Loucy (cell line): Measurements from ENCODE around the gene EN2.

Source experiments
- H2AFZ ChIP-seq: fragments of 200-600 bp; sonication (generic); 2 replicates; pipeline ENCODE4 v1.6.0; 2016; ENCODE audit warnings: antibody characterized with exemption, mild to moderate bottlenecking, low read length, moderate library complexity
- H3F3A ChIP-seq: fragments of 200-600 bp; 2 replicates; pipeline ENCODE4 v1.6.0; 2016; ENCODE audit warnings: antibody characterized with exemption, low read depth, mild to moderate bottlenecking
- H3K27me3 ChIP-seq: fragments of 200-600 bp; sonication (generic); 2 replicates; pipeline ENCODE4 v1.6.1; 2014; ENCODE audit warnings: low read length, mild to moderate bottlenecking; ENCODE audit not compliant: insufficient read depth, poor library complexity, severe bottlenecking
- H3K36me3 ChIP-seq: fragments of 200-600 bp; sonication (generic); 2 replicates; pipeline ENCODE4 v1.6.1; 2016; ENCODE audit warnings: low read length; ENCODE audit not compliant: insufficient read depth
- H3K4me1 ChIP-seq: fragments of 200-600 bp; sonication (generic); 2 replicates; pipeline ENCODE4 v1.5.1; 2014; ENCODE audit warnings: low read length, mild to moderate bottlenecking; ENCODE audit not compliant: insufficient read depth, poor library complexity, severe bottlenecking
- H3K4me2 ChIP-seq: fragments of 200-600 bp; sonication (generic); 2 replicates; pipeline ENCODE4 v1.6.0; 2014; ENCODE audit warnings: antibody characterized with exemption, low read length, low read depth, mild to moderate bottlenecking; ENCODE audit not compliant: poor library complexity, severe bottlenecking
- H3K4me3 ChIP-seq: fragments of 200-600 bp; sonication (generic); 2 replicates; pipeline ENCODE4 v1.5.1; 2014; ENCODE audit warnings: low read length, mild to moderate bottlenecking, mixed read lengths; ENCODE audit not compliant: poor library complexity, severe bottlenecking
- H3K79me2 ChIP-seq: fragments of 200-600 bp; sonication (generic); 2 replicates; pipeline ENCODE4 v1.6.1; 2014; ENCODE audit warnings: low read length; ENCODE audit not compliant: insufficient read depth
- H3K9ac ChIP-seq: fragments of 200-600 bp; sonication (generic); 2 replicates; pipeline ENCODE4 v1.6.0; 2014; ENCODE audit warnings: mild to moderate bottlenecking, low read depth, low read length, moderate library complexity; ENCODE audit not compliant: poor library complexity, severe bottlenecking
- H3K9me2 ChIP-seq: fragments of 200-600 bp; sonication (generic); replicated peaks from 2 replicates; pipeline ENCODE4 v1.6.1; 2016; ENCODE audit warnings: low read depth, low read length, mixed read lengths
- H3K9me3 ChIP-seq: fragments of 200-600 bp; sonication (generic); 2 replicates; pipeline ENCODE4 v1.6.1; 2014; ENCODE audit warnings: mild to moderate bottlenecking, antibody characterized with exemption, low read length, low read depth; ENCODE audit not compliant: insufficient read depth
- H4K20me1 ChIP-seq: fragments of 200-600 bp; sonication (generic); 2 replicates; pipeline ENCODE4 v1.6.0; 2014; ENCODE audit warnings: antibody characterized with exemption, low read length, mild to moderate bottlenecking; ENCODE audit not compliant: insufficient read depth, poor library complexity, severe bottlenecking
- CTCF ChIP-seq: fragments of 200-600 bp; sonication (generic); conservative IDR thresholded peaks from 2 replicates; pipeline ENCODE4 v1.5.1; 2014; ENCODE audit warnings: mild to moderate bottlenecking, antibody characterized with exemption, low read length
- EZH2phosphoT487 ChIP-seq: fragments of 200-600 bp; IDR thresholded peaks from 2 replicates; pipeline ENCODE4 v1.6.1; 2018; ENCODE audit warnings: antibody characterized with exemption, mild to moderate bottlenecking, moderate library complexity, borderline replicate concordance

EN2 gene

GRCh38 chr7:155453296-155454182 lies 4.4 kb upstream of the EN2 start:
- no peaks in the 10 kb centered on the region for H3K36me3 ChIP-seq
- H3F3A ChIP-seq: no peaks in the 10 kb centered on the region
- H4K20me1 ChIP-seq: no peaks in the 10 kb centered on the region
- no peaks in the 10 kb centered on the region for H3K79me2 ChIP-seq
- H3K4me2 ChIP-seq: no peak overlapping the region
- no peak overlapping the region for H2AFZ ChIP-seq
- no peaks in the 10 kb centered on the region for H3K9me2 ChIP-seq
- peaks cover 5% of the 10 kb centered on the region for H3K27me3 ChIP-seq
- no peaks in the 10 kb centered on the region for H3K9me3 ChIP-seq
- H3K9ac ChIP-seq: no peak overlapping the region
- no peak for TF ChIP-seq CTCF
- no peak for TF ChIP-seq EZH2phosphoT487
- no peak overlapping the region for H3K4me3 ChIP-seq
- no peaks in the 10 kb centered on the region for H3K4me1 ChIP-seq

GRCh38 chr7:155454183-155455112 lies 3.5 kb upstream of the EN2 start:
- Histone ChIP-seq H3K4me2 (no peak overlapping the region), H3K27me3 (peaks cover 5% of the 10 kb centered on the region), H3K9me3 (no peaks in the 10 kb centered on the region), H3K36me3 (no peaks in the 10 kb centered on the region), H3K4me1 (no peaks in the 10 kb centered on the region), H3F3A (no peaks in the 10 kb centered on the region), H2AFZ (no peak overlapping the region), H4K20me1 (no peaks in the 10 kb centered on the region), H3K4me3 (no peak overlapping the region), H3K79me2 (no peaks in the 10 kb centered on the region), H3K9me2 (no peaks in the 10 kb centered on the region), H3K9ac (no peak overlapping the region)
- no peak for TF ChIP-seq CTCF
- TF ChIP-seq EZH2phosphoT487: no peak

- no peaks in the 10 kb centered on the region for H4K20me1 ChIP-seq
- no peaks in the 10 kb centered on the region for H3K36me3 ChIP-seq
- H3K4me1 ChIP-seq: no peaks in the 10 kb centered on the region
- no peak overlapping the region for H3K4me3 ChIP-seq
- H2AFZ ChIP-seq: no peak overlapping the region
- H3K4me2 ChIP-seq: no peak overlapping the region
- peaks cover 5% of the 10 kb centered on the region for H3K27me3 ChIP-seq
- no peak overlapping the region for H3K9ac ChIP-seq
- no peaks in the 10 kb centered on the region for H3K9me3 ChIP-seq
- no peak for TF ChIP-seq CTCF
- no peak for TF ChIP-seq EZH2phosphoT487
- no peaks in the 10 kb centered on the region for H3F3A ChIP-seq
- no peaks in the 10 kb centered on the region for H3K79me2 ChIP-seq
- no peaks in the 10 kb centered on the region for H3K9me2 ChIP-seq
These were observed 2.7 kb upstream of the EN2 start for GRCh38 chr7:155455132-155455693.
